ENCODE data around the gene NOS3.

DNA sequence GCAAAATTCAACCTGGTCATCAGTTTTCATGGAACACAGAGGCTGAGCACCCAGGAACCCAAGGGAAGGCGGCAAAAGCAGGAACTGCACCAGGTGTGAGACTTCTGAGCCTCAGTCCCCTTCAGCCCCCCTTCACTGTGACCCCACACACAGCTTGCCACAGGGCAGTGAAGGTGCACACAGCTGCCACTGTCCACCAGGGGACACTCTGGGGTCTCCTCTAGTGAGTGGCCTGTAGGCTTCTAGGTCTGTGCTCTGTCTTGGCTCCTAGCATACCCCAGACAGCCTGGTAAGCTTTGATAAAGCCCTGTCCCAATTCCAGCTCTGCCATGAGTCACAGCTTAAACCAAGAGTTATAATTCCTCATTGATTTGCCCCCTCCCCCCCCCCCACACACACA lies 24.8 kb upstream of the NOS3 start:
- TF ChIP-seq, protein P1, sequence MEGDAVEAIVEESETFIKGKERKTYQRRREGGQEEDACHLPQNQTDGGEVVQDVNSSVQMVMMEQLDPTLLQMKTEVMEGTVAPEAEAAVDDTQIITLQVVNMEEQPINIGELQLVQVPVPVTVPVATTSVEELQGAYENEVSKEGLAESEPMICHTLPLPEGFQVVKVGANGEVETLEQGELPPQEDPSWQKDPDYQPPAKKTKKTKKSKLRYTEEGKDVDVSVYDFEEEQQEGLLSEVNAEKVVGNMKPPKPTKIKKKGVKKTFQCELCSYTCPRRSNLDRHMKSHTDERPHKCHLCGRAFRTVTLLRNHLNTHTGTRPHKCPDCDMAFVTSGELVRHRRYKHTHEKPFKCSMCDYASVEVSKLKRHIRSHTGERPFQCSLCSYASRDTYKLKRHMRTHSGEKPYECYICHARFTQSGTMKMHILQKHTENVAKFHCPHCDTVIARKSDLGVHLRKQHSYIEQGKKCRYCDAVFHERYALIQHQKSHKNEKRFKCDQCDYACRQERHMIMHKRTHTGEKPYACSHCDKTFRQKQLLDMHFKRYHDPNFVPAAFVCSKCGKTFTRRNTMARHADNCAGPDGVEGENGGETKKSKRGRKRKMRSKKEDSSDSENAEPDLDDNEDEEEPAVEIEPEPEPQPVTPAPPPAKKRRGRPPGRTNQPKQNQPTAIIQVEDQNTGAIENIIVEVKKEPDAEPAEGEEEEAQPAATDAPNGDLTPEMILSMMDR (conservative IDR thresholded peaks at IDR 0.05; ENCODE audit: low read depth, low read length): 0 out of 2 replicates have a peak, but pooled peaks have one; percentile 39
- no peak for TF ChIP-seq EZH2phosphoT487 (IDR thresholded peaks at IDR 0.05; ENCODE audit: borderline replicate concordance, low read length)
